ENCODE measurements around the gene PSMD11.

Gene PSMD11

GRCh38 chr17:32513579-32513978 lies 69.3 kb downstream of the PSMD11 start:
- no peak overlapping the region for H3K27ac ChIP-seq (ENCODE audit: low read depth, low read length)
- no CpG with 5 or more reads among the region's 3 CpGs for WGBS (ENCODE audit: extremely low coverage, insufficient coverage, insufficient read length)

GRCh38 chr17:32514606-32515005 lies 70.3 kb downstream of the PSMD11 start:
- Histone ChIP-seq H2AFZ (ENCODE audit: insufficient read depth, low read length, poor library complexity) (no peak overlapping the region), H2AK5ac (ENCODE audit: low read length) (no peak overlapping the region), H4K12ac (ENCODE audit: low read depth, low read length) (no peak overlapping the region), H3K4me3 (ENCODE audit: low read depth, low read length) (no peak overlapping the region), H3K9ac (ENCODE audit: low read length) (no peak overlapping the region), H3K23ac (ENCODE audit: low read length) (no peak overlapping the region), H3K27ac (ENCODE audit: low read depth, low read length) (no peak overlapping the region), H2BK5ac (ENCODE audit: low read depth, low read length, poor library complexity) (no peak overlapping the region), H3K4me1 (ENCODE audit: control insufficient read depth in 1 of 2, insufficient read depth in 2 of 2, low read length in 2 of 2) (peaks cover 3 to 6% of the 10 kb centered on the region in 2 experiments), H4K91ac (ENCODE audit: low read depth, low read length) (no peak overlapping the region), H3K79me2 (ENCODE audit: control insufficient read depth, insufficient read depth, low read length, poor library complexity) (no peaks in the 10 kb centered on the region), H3K4ac (ENCODE audit: low read depth, low read length) (no peak overlapping the region), H3K79me1 (ENCODE audit: low read length) (peaks cover 2% of the 10 kb centered on the region), H3K18ac (ENCODE audit: low read length) (no peak overlapping the region), H4K8ac (ENCODE audit: low read depth, low read length) (no peak overlapping the region), H2BK12ac (ENCODE audit: low read length) (no peak overlapping the region), H2BK120ac (ENCODE audit: insufficient read depth, low read length, poor library complexity) (no peak overlapping the region), H3K36me3 (ENCODE audit: control insufficient read depth in 1 of 2, insufficient read depth in 2 of 2, low read length in 2 of 2) (no peaks in the 10 kb centered on the region), H3K4me2 (ENCODE audit: low read length) (no peak overlapping the region), H3K9me3 (ENCODE audit: insufficient read depth, low read depth, low read length) (peaks cover 2% of the 10 kb centered on the region), H3K27me3 (ENCODE audit: insufficient read depth, low read length) (no peaks in the 10 kb centered on the region), H3K14ac (ENCODE audit: low read length) (no peak overlapping the region)
- no peak for DNase-seq
- no CpG with 5 or more reads among the region's 4 CpGs for WGBS (ENCODE audit: extremely low coverage, insufficient coverage, insufficient read length)

More at GRCh38 chr17:32513579-32513978, 69.3 kb downstream of the PSMD11 start:
- Histone ChIP-seq H4K12ac (ENCODE audit: low read depth, low read length) (no peak overlapping the region), H4K91ac (ENCODE audit: low read depth, low read length) (no peak overlapping the region), H2AK5ac (ENCODE audit: low read length) (no peak overlapping the region), H2BK12ac (ENCODE audit: low read length) (no peak overlapping the region), H3K9ac (ENCODE audit: low read length) (no peak overlapping the region), H3K9me3 (ENCODE audit: insufficient read depth, low read depth, low read length) (peaks cover 2% of the 10 kb centered on the region), H3K4me3 (ENCODE audit: low read depth, low read length) (no peak overlapping the region), H3K36me3 (ENCODE audit: control insufficient read depth in 1 of 2, insufficient read depth in 2 of 2, low read length in 2 of 2) (no peaks in the 10 kb centered on the region), H3K79me2 (ENCODE audit: control insufficient read depth, insufficient read depth, low read length, poor library complexity) (no peaks in the 10 kb centered on the region), H3K27me3 (ENCODE audit: insufficient read depth, low read length) (no peaks in the 10 kb centered on the region), H4K8ac (ENCODE audit: low read depth, low read length) (no peak overlapping the region), H3K4me1 (ENCODE audit: control insufficient read depth in 1 of 2, insufficient read depth in 2 of 2, low read length in 2 of 2) (peaks cover 0 to 2% of the 10 kb centered on the region in 2 experiments), H3K79me1 (ENCODE audit: low read length) (no peaks in the 10 kb centered on the region), H3K23ac (ENCODE audit: low read length) (no peak overlapping the region), H2BK120ac (ENCODE audit: insufficient read depth, low read length, poor library complexity) (no peak overlapping the region), H3K4me2 (ENCODE audit: low read length) (no peak overlapping the region), H3K18ac (ENCODE audit: low read length) (no peak overlapping the region), H2BK5ac (ENCODE audit: low read depth, low read length, poor library complexity) (no peak overlapping the region), H3K4ac (ENCODE audit: low read depth, low read length) (no peak overlapping the region), H2AFZ (ENCODE audit: insufficient read depth, low read length, poor library complexity) (no peak overlapping the region), H3K14ac (ENCODE audit: low read length) (no peak overlapping the region)
- DNase-seq, result no peak

- Histone ChIP-seq H3K14ac (ENCODE audit: low read length) (no peak overlapping the region), H3K27ac (ENCODE audit: low read depth, low read length) (no peak overlapping the region), H3K79me1 (ENCODE audit: low read length) (peaks cover 5% of the 10 kb centered on the region), H3K4me2 (ENCODE audit: low read length) (no peak overlapping the region), H3K27me3 (ENCODE audit: insufficient read depth, low read length) (no peaks in the 10 kb centered on the region), H3K4me1 (ENCODE audit: control insufficient read depth in 1 of 2, insufficient read depth in 2 of 2, low read length in 2 of 2) (peaks cover 7 to 14% of the 10 kb centered on the region in 2 experiments), H3K18ac (ENCODE audit: low read length) (no peak overlapping the region), H3K36me3 (ENCODE audit: control insufficient read depth in 1 of 2, insufficient read depth in 2 of 2, low read length in 2 of 2) (no peaks in the 10 kb centered on the region), H3K79me2 (ENCODE audit: control insufficient read depth, insufficient read depth, low read length, poor library complexity) (no peaks in the 10 kb centered on the region), H2BK120ac (ENCODE audit: insufficient read depth, low read length, poor library complexity) (no peak overlapping the region), H2BK5ac (ENCODE audit: low read depth, low read length, poor library complexity) (no peak overlapping the region), H4K91ac (ENCODE audit: low read depth, low read length) (no peak overlapping the region), H3K23ac (ENCODE audit: low read length) (no peak overlapping the region), H3K9ac (ENCODE audit: low read length) (no peak overlapping the region), H2AK5ac (ENCODE audit: low read length) (no peak overlapping the region), H2BK12ac (ENCODE audit: low read length) (no peak overlapping the region), H4K8ac (ENCODE audit: low read depth, low read length) (no peak overlapping the region), H3K4ac (ENCODE audit: low read depth, low read length) (no peak overlapping the region), H2AFZ (ENCODE audit: insufficient read depth, low read length, poor library complexity) (no peak overlapping the region), H3K9me3 (ENCODE audit: insufficient read depth, low read depth, low read length) (peaks cover 2% of the 10 kb centered on the region), H3K4me3 (ENCODE audit: low read depth, low read length) (no peak overlapping the region), H4K12ac (ENCODE audit: low read depth, low read length) (no peak overlapping the region)
- no CpG with 5 or more reads among the region's 4 CpGs for WGBS (ENCODE audit: extremely low coverage, insufficient coverage, insufficient read length)
- no peak for DNase-seq
Measured at GRCh38 chr17:32515677-32516383, 71.5 kb downstream of the PSMD11 start.

DNA sequence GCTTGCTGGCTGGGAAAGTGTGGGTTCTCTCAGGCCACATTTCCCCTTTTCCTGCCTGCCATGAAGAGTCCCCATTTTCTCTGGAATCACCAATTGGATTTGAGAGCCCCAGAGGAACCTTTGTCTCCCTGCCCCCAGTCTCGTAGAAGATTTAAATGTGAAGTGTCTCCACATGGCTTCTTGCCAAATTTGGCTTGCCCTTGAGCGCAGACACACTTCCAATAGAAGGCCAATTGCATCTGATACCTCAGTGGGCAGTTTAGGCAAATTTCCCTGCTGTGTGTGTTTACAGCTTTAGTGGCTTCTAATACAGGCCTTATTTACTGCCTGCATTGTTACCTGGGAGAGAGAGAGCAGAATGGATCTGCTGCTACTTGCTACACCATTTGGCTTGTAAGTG lies 72.1 kb downstream of the PSMD11 start:
- no peak overlapping the region for H2BK12ac ChIP-seq (ENCODE audit: low read length)
- H2AFZ ChIP-seq (ENCODE audit: insufficient read depth, low read length, poor library complexity), result no peak overlapping the region
- peaks cover 7 to 14% of the 10 kb centered on the region in 2 experiments for H3K4me1 ChIP-seq (ENCODE audit: control insufficient read depth in 1 of 2, insufficient read depth in 2 of 2, low read length in 2 of 2)
- no peak overlapping the region for H2BK5ac ChIP-seq (ENCODE audit: low read depth, low read length, poor library complexity)
- WGBS (ENCODE audit: extremely low coverage, insufficient coverage, insufficient read length), result no CpG with 5 or more reads among the region's 2 CpGs
- H4K91ac ChIP-seq (ENCODE audit: low read depth, low read length), result no peak overlapping the region
- H3K23ac ChIP-seq (ENCODE audit: low read length), result no peak overlapping the region
- H3K18ac ChIP-seq (ENCODE audit: low read length), result no peak overlapping the region
- H3K79me2 ChIP-seq (ENCODE audit: control insufficient read depth, insufficient read depth, low read length, poor library complexity), result no peaks in the 10 kb centered on the region
- H2BK120ac ChIP-seq (ENCODE audit: insufficient read depth, low read length, poor library complexity), result no peak overlapping the region
- no peaks in the 10 kb centered on the region for H3K27me3 ChIP-seq (ENCODE audit: insufficient read depth, low read length)
- peaks cover 5% of the 10 kb centered on the region for H3K79me1 ChIP-seq (ENCODE audit: low read length)
- H2AK5ac ChIP-seq (ENCODE audit: low read length), result no peak overlapping the region
- H3K4ac ChIP-seq (ENCODE audit: low read depth, low read length), result no peak overlapping the region
- H4K12ac ChIP-seq (ENCODE audit: low read depth, low read length), result no peak overlapping the region
- peaks cover 2% of the 10 kb centered on the region for H3K9me3 ChIP-seq (ENCODE audit: insufficient read depth, low read depth, low read length)
- DNase-seq, result no peak
- no peak overlapping the region for H4K8ac ChIP-seq (ENCODE audit: low read depth, low read length)
- H3K4me3 ChIP-seq (ENCODE audit: low read depth, low read length), result no peak overlapping the region
- no peak overlapping the region for H3K9ac ChIP-seq (ENCODE audit: low read length)
- H3K4me2 ChIP-seq (ENCODE audit: low read length), result no peak overlapping the region
- no peaks in the 10 kb centered on the region for H3K36me3 ChIP-seq (ENCODE audit: control insufficient read depth in 1 of 2, insufficient read depth in 2 of 2, low read length in 2 of 2)
- no peak overlapping the region for H3K14ac ChIP-seq (ENCODE audit: low read length)
- no peak overlapping the region for H3K27ac ChIP-seq (ENCODE audit: low read depth, low read length)

Data from trophoblast cell (in vitro differentiated cells and primary cell).